ENCODE measurements around the gene AFDN.
"Not testable (repeated sequence)": the region's sequence is repeated elsewhere in the genome, so short reads cannot be mapped to it uniquely, and the experiment has no call there.

- TF ChIP-seq CTCF, EZH2 (IDR thresholded peaks at IDR 0.05): not testable (repeated sequence)
Measured at GRCh38 chr6:168001514-168001913, 174.8 kb downstream of the AFDN start.

All from neural progenitor cell (in vitro differentiated cells).